ENCODE results near the gene ZNF549. TPM values are rescaled to one million over a fixed set of nuclear protein-coding genes. Genes with fewer than 3 reads are reported as not detected.
A peak's percentile ranks its signal among the peaks of the same experiment; 100 is the strongest.

The ZNF549 gene
- total RNA-seq, 1 experiment from 2014 or later, result not detected

- intact Hi-C loops (cut with micrococcal nuclease), result loop anchor here (1.0 to 10.0 kb wide), 6 partner anchors 21 to 338 kb away; partner anchors contain the start of genes ZNF134, ZNF17, ZNF417 and ZNF530
- Histone ChIP-seq H3K79me2 (ENCODE audit: insufficient read depth, low read length) (peaks cover 10% of the 10 kb centered on the region; the same call in 1 of the 2 replicates), H3K27me3 (ENCODE audit: insufficient read depth, low read length) (no peaks in the 10 kb centered on the region), H3K9me2 (ENCODE audit: insufficient read depth) (no peaks in the 10 kb centered on the region), H3K9ac (ENCODE audit: low read length) (peak within 1 kb of the TSS; percentile 59), H3K4me1 (ENCODE audit: control insufficient read depth in 1 of 2, insufficient read depth in 2 of 2, low read length in 2 of 2) (peaks cover 2 to 18% of the 10 kb centered on the region in 2 experiments; a peak in 3 of 4 replicates), H3K4me2 (ENCODE audit: low read length) (peak within 1 kb of the TSS; percentile 90), H3K9me3 (ENCODE audit: control insufficient read depth in 1 of 2, insufficient read depth in 1 of 2, low read depth in 1 of 2, low read length in 2 of 2) (peaks cover 25 to 32% of the 10 kb centered on the region in 2 experiments; a peak in 3 of 4 replicates), H3K36me3 (ENCODE audit: control insufficient read depth in 1 of 2, insufficient read depth in 2 of 2, low read length in 2 of 2) (peaks cover 4 to 20% of the 10 kb centered on the region in 2 experiments), H3K27ac (ENCODE audit: low read depth, low read length) (peak within 1 kb of the TSS; percentile 68), H4K20me1 (ENCODE audit: insufficient read depth) (no peaks in the 10 kb centered on the region), H2AFZ (ENCODE audit: low read depth, low read length, poor library complexity, severe bottlenecking) (peak within 1 kb of the TSS; percentile 78), H3K4me3 (replicated peaks in 1 of 2; ENCODE audit: low read depth in 1 of 2, low read length in 2 of 2) (peak within 1 kb of the TSS; percentile 74 to 78)
- ATAC-seq, result peak; percentile 95
- peak; percentile 99 for DNase-seq (ENCODE audit: low read depth, low spot score)
- CTCF ChIA-PET, result no interaction called here
- RAD21 ChIA-PET (ENCODE audit: low non-redundant PET in 1 of 2, low total read pairs in 2 of 2, uncharacterized antibody in 2 of 2, unreplicated experiment in 2 of 2), result interaction anchor here in 1 of 2 experiments (0.6 kb wide), 1 partner anchor 178 kb away, joined by 3 read pairs; no protein-coding TSS in a partner anchor
- POLR2A ChIA-PET, result no interaction called here
- no TSS peak for BruUV-seq (replicated peaks)
- TF ChIP-seq ZFX (IDR thresholded peaks at IDR 0.05) (peak; percentile 34; the same call in 1 of the 2 replicates), POLR2A (IDR thresholded peaks at IDR 0.05; ENCODE audit: borderline replicate concordance, extremely low read depth, insufficient read depth, insufficient read length) (no peak), ELF1 (IDR thresholded peaks at IDR 0.05; ENCODE audit: borderline replicate concordance, low read depth) (peak; percentile 87), ZBTB33 (IDR thresholded peaks at IDR 0.05; ENCODE audit: extremely low read depth, insufficient replicate concordance, low read length) (peak; percentile 22), CBX3 (IDR thresholded peaks at IDR 0.05; ENCODE audit: low read depth) (peak; percentile 84), EZH2 (IDR thresholded peaks at IDR 0.05) (no peak), POLR2AphosphoS5 (IDR thresholded peaks at IDR 0.05; ENCODE audit: low read depth, low read length) (no peak; the same call in 1 of the 2 replicates), YY1 (IDR thresholded peaks at IDR 0.05; ENCODE audit: extremely low read depth, insufficient replicate concordance, low read depth, low read length) (no peak), RAD21 (IDR thresholded peaks at IDR 0.05; ENCODE audit: low read depth) (0 out of 2 replicates have a peak, but pooled peaks have one; percentile 31), MAX (IDR thresholded peaks at IDR 0.05) (peak; percentile 79), JUND (IDR thresholded peaks at IDR 0.05) (no peak), SRF (IDR thresholded peaks at IDR 0.05; ENCODE audit: low read depth) (peak; percentile 42; the same call in 1 of the 2 replicates), ATF3 (IDR thresholded peaks at IDR 0.05) (no peak), SIN3A (IDR thresholded peaks at IDR 0.05; ENCODE audit: low read depth) (peak; percentile 30; the same call in 1 of the 2 replicates), CEBPB (IDR thresholded peaks at IDR 0.05; ENCODE audit: low read depth) (no peak), EZH2phosphoT487 (IDR thresholded peaks at IDR 0.05; ENCODE audit: borderline replicate concordance) (no peak), ZNF274 (IDR thresholded peaks at IDR 0.05; ENCODE audit: low read depth, low read length) (no peak), FOSL1 (IDR thresholded peaks at IDR 0.05; ENCODE audit: low read depth) (no peak), REST (IDR thresholded peaks at IDR 0.05; ENCODE audit: low read depth) (no peak), EGR1 (IDR thresholded peaks at IDR 0.05; ENCODE audit: low read depth) (no peak), SP1 (IDR thresholded peaks at IDR 0.05; ENCODE audit: low read depth) (peak; percentile 89), TCF7L2 (IDR thresholded peaks at IDR 0.05; ENCODE audit: borderline replicate concordance, extremely low read depth, insufficient read depth, insufficient read length) (peak; percentile 34)
Measured at GRCh38 chr19:57578487-57579205, 51.5 kb downstream of the ZNF549 start, which contains the start of gene ZNF416. Gene ZNF416 (minus strand): TSS chr19:57578911. CDS start chr19:57578704, 207 bp downstream.
